Omental fat pad (tissue), 4 donors: ENCODE results near the gene KLHL10. TPM values are rescaled to one million over a fixed set of nuclear protein-coding genes. Genes with fewer than 3 reads are reported as not detected.
"Not testable (repeated sequence)": the region's sequence is repeated elsewhere in the genome, so short reads cannot be mapped to it uniquely, and the experiment has no call there.

Experiments
- ATAC-seq: fragments of 150-250 bp; one replicate; pipeline ENCODE4 v1.9.1; 2016; ENCODE audit warnings: mild to moderate bottlenecking, moderate library complexity; ENCODE audit not compliant: low FRiP score
- DNase-seq: peaks from one replicate; pipeline ENCODE4 v3.0.0-alpha.2; 2019; ENCODE audit warnings: low spot score
- CTCF ChIP-seq, 3 donors: fragments of 450-650 bp; IDR thresholded peaks; one replicate each; pipeline ENCODE4 v1.5.1; 2016 to 2017; ENCODE audit warnings: antibody characterized with exemption in 3 of 3, mild to moderate bottlenecking in 3 of 3, moderate library complexity in 2 of 3
- total RNA-seq, 4 donors: library from RNA; depleted of rRNA; stranded (reverse); fragments of >200 nt; gene quantifications; one replicate each; pipeline ENCODE4 v1.1.0, GENCODE V29; 2016

The KLHL10 gene
- total RNA-seq, 4 donors from 2014 or later: 0.44 to 0.72 (median 0.63) TPM; not detected in 1

- no peak for TF ChIP-seq CTCF (IDR thresholded peaks at IDR 0.05)
- ATAC-seq (no peak), DNase-seq (no peak)
Measured at GRCh38 chr17:41844971-41845370, 7.3 kb downstream of the KLHL10 start.

GRCh38 chr17:41848788-41849187 is 11.2 kb downstream of the KLHL10 start:
- TF ChIP-seq CTCF (IDR thresholded peaks at IDR 0.05): no peak
- ATAC-seq (no peak), DNase-seq (no peak)

- TF ChIP-seq CTCF (IDR thresholded peaks at IDR 0.05): no peak
- ATAC-seq (no peak), DNase-seq (no peak)
Measured at GRCh38 chr17:41849251-41849990, 11.8 kb downstream of the KLHL10 start.

- not testable (repeated sequence) for ATAC-seq, DNase-seq
Measured at GRCh38 chr17:41851382-41851781, 13.8 kb downstream of the KLHL10 start.

GRCh38 chr17:41860254-41860931 is 22.8 kb downstream of the KLHL10 start:
- no peak for ATAC-seq
- no peak for DNase-seq
- TF ChIP-seq CTCF (IDR thresholded peaks at IDR 0.05): no peak

GRCh38 chr17:41863074-41863848 is 25.6 kb downstream of the KLHL10 start:
- no peak for DNase-seq
- ATAC-seq: no peak
- TF ChIP-seq CTCF (IDR thresholded peaks at IDR 0.05): no peak

- DNase-seq (no peak), ATAC-seq (no peak)
- TF ChIP-seq CTCF (IDR thresholded peaks at IDR 0.05): no peak
Measured at GRCh38 chr17:41864498-41864835, 26.8 kb downstream of the KLHL10 start.
